Naive B cell (primary cell): ENCODE data around the gene IER5. TPM values are rescaled to one million over a fixed set of nuclear protein-coding genes. Genes with fewer than 3 reads are reported as not detected.

Experiments used
- ATAC-seq, 2 donors: fragments of 150-1000 bp; cut with Tn5 transposase; 2 replicates each; pipeline ENCODE4 v1.10.0; 2021; ENCODE audit warnings: low read depth in 2 of 2, mild to moderate bottlenecking in 2 of 2, moderate library complexity in 2 of 2
- DNase-seq: peaks from one replicate; pipeline ENCODE4 v3.0.0; 2022
- H3K27ac Mint-ChIP-seq, 6 donors: one replicate each; pipeline ENCODE4 v1.8.0; 2020 to 2022; ENCODE audit warnings: mild to moderate bottlenecking in 6 of 6, mixed read lengths in 6 of 6, moderate library complexity in 5 of 6, inconsistent platforms in 2 of 6
- H3K27me3 Mint-ChIP-seq, 3 donors: one replicate each; pipeline ENCODE4 v1.8.0; 2021 to 2022; ENCODE audit warnings: mixed read lengths in 3 of 3, mild to moderate bottlenecking in 1 of 3
- H3K36me3 Mint-ChIP-seq, 2 donors: one replicate each; pipeline ENCODE4 v1.8.0; 2020 to 2022; ENCODE audit warnings: mixed read lengths in 2 of 2, inconsistent platforms in 1 of 2, mild to moderate bottlenecking in 1 of 2
- H3K4me1 Mint-ChIP-seq, 3 donors: one replicate each; pipeline ENCODE4 v1.8.0; 2020 to 2022; ENCODE audit warnings: mixed read lengths in 3 of 3, inconsistent platforms in 1 of 3, mild to moderate bottlenecking in 1 of 3, moderate library complexity in 1 of 3
- H3K4me3 Mint-ChIP-seq, 8 donors: one replicate each; pipeline ENCODE4 v1.8.0; 2020 to 2022; ENCODE audit warnings: mild to moderate bottlenecking in 8 of 8, mixed read lengths in 8 of 8, moderate library complexity in 8 of 8, inconsistent platforms in 2 of 8
- H3K9me3 Mint-ChIP-seq, 7 donors: one replicate each; pipeline ENCODE4 v1.8.0; 2020 to 2022; ENCODE audit warnings: mixed read lengths in 7 of 7, mild to moderate bottlenecking in 5 of 7, inconsistent platforms in 2 of 7, moderate library complexity in 1 of 7
- polyA plus RNA-seq, 6 donors: library from polyadenylated mRNA; unstranded; fragments of 300-500 nt; fragmentation: Illumina TruSeq; gene quantifications; one replicate each; pipeline ENCODE4 v1.2.3, GENCODE V29; 2021; ENCODE audit warnings: low read depth in 6 of 6

The IER5 gene
- polyA plus RNA-seq, 6 donors from 2014 or later: 17.3 to 82.6 (median 34.1) TPM

DNA sequence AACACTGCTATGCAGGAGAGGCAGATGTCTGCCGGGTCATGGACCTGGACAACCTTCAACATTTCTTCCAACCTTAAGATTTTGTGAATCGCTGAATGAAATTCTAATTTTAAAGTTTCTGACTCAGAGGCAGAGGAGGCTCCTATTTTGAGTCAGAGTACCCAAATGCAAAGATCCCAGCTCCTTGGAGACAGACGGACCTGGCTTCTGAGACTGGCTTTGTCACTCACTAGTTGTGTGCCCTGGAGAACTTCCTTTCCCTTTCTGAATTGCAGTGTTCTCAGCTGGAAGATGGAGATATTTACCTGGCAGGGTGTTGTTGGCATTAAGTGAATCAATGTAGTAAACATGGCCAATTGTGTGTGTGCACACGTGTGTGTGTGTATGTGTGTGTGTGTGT is 51.9 kb downstream of the IER5 start:
- Mint-ChIP-seq H3K36me3 (no peaks in the 10 kb centered on the region), H3K4me1 (peaks cover 52 to 69% (median 68%) of the 10 kb centered on the region in 3 donors), H3K9me3 (no peaks in the 10 kb centered on the region), H3K27ac (peak overlapping the region in 1 of 6 donors; percentile 25), H3K4me3 (peak overlapping the region in 1 of 8 donors; percentile 7), H3K27me3 (peaks cover 0 to 5% (median 0%) of the 10 kb centered on the region in 3 donors)
- ATAC-seq: no peak
- no peak for DNase-seq

DNA sequence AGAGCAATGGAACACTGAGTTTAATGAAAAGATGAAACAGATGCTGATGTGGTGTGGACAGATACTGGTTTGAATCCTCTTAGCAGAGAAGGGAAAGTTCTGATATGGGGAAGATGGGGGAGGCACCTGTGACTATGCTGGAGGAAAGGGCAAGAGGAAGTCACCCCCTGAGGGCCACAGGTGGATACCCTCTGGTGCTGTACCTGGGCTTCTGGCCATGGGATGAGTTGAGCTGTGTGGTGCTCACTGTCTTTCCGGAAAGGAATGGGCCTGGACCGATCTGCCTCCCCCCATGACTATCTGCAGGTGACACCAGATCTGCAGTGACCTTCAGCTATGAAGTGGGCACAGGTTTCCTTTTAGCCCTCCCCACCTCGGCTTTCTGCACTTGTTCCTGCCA is 52.4 kb downstream of the IER5 start:
- DNase-seq: no peak
- ATAC-seq: peak in 1 of 2 donors; percentile 25
- peak overlapping the region in 3 of 8 donors; percentile 7 to 61 (median 51) for H3K4me3 Mint-ChIP-seq
- H3K27ac Mint-ChIP-seq: peak overlapping the region in 2 of 6 donors; percentile 23 to 29
- H3K36me3 Mint-ChIP-seq: no peaks in the 10 kb centered on the region
- H3K9me3 Mint-ChIP-seq: no peaks in the 10 kb centered on the region
- H3K4me1 Mint-ChIP-seq: peaks cover 51 to 64% (median 63%) of the 10 kb centered on the region in 3 donors
- peaks cover 0 to 5% (median 0%) of the 10 kb centered on the region in 3 donors for H3K27me3 Mint-ChIP-seq

DNA sequence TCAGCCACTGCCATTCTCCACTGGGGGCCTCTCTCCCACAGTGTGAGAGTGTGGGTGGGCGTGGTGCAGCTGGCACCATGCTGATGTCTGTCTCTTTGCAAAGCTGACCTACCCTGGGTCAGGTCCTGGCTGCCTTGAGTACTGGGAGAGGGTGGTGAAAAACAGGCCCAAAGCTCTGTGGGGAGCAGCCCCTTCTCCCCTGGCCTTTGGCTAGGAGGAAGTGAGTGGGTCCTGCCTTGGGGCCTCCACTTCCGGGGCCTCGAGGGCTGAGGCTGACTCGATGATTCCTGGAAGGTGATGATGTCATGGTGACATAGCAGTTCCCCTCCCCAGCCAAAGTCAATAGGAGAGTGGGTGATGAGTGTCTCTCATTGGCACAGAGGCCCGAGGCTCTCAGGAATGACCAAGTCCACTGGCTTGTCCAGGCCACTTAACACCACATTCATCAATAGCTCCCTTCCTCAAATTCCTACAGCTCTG is 53.0 kb downstream of the IER5 start:
- ATAC-seq (peak; percentile 9 to 23), DNase-seq (no peak)
- H3K9me3 Mint-ChIP-seq: no peaks in the 10 kb centered on the region
- H3K27me3 Mint-ChIP-seq: peaks cover 0 to 5% (median 0%) of the 10 kb centered on the region in 3 donors
- peaks cover 45 to 58% (median 57%) of the 10 kb centered on the region in 3 donors for H3K4me1 Mint-ChIP-seq
- peak overlapping the region in 2 of 6 donors; percentile 41 to 54 for H3K27ac Mint-ChIP-seq
- no peaks in the 10 kb centered on the region for H3K36me3 Mint-ChIP-seq
- H3K4me3 Mint-ChIP-seq: peak overlapping the region in 2 of 8 donors; percentile 37 to 61

Other genes with a start within 250 kb of the IER5 start
- under 1 TPM in 1 of 6 donors, not detected in 5; 0.03 TPM for gene KIAA1614, start 175.8 kb upstream of the IER5 start, polyA plus RNA-seq
- 10 to 100 TPM in 1 of 6 donors, 1 to 10 TPM in 5; 7.7 to 12.2 (median 8.1) TPM for gene STX6, start 65.8 kb upstream of the IER5 start, polyA plus RNA-seq
- gene MR1, start 54.7 kb upstream of the IER5 start, polyA plus RNA-seq: 10 to 100 TPM; 23.1 to 41.5 (median 33.4) TPM